HPDE6-E6E7 (cell line): Measurements from ENCODE around the gene CYLD.

Source experiments
- DNase-seq: peaks from one replicate; pipeline ENCODE4 v3.0.0; 2011; ENCODE audit warnings: missing footprints; ENCODE audit errors: extremely low spot score

The CYLD gene

DNA sequence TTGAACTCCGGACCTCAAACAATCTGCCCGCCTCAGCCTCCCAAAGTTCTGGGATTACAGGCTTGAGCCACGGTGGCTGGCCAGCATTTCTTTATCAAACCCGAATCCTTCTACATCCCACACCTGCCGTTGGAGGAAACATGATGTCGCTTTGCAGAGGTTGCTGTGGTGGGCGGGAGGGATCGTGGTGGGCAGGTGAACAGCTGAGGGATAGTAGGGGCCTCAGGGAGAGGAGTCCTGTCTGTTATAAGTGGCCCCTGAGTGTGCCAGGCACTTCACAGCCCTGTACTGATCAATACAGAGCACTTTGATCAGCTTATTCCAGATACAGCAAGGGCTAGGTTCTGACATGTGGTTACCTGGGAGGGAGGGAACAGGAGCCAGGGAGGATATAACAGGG is 76.5 kb downstream of the CYLD start:
- DNase-seq, result no peak

DNA sequence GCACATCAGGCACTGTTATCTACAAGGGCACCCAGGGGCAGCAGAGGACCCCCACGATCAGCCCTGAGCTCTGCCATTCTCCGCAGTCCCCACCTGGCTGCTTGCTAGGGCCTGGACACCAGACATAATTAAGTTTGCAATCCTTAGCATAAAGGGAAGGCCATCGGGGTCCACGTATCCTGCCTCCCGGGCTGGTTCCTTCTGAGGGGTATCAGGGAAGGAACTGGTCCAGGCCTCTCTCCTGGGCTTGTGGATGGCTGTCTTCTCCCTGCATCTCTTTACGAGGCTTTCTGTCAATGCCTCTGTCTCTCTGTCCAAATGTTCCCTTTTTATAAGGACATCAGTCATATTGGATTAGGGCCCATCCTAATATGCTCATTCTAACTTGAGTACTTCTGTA is 77.8 kb downstream of the CYLD start:
- no peak for DNase-seq

DNA sequence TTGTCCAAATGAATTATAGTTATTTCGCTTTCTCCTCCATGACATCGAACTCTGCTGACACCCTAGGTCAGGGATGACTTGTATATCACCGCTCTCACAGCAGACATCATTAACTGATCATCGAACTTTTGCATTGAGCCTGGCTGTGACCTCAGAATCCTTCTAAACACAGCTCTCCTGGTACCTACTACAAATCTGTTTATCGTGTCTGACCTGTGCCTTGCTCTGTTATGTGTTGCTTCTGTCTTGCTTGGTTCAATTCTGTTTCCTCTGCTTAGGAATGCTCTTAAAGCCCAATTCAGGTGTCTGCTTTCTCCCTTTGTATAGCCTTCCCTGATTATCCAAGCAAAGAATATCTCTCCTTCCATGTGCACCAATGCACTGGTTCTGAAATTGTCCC is 78.3 kb downstream of the CYLD start:
- DNase-seq, result no peak

DNA sequence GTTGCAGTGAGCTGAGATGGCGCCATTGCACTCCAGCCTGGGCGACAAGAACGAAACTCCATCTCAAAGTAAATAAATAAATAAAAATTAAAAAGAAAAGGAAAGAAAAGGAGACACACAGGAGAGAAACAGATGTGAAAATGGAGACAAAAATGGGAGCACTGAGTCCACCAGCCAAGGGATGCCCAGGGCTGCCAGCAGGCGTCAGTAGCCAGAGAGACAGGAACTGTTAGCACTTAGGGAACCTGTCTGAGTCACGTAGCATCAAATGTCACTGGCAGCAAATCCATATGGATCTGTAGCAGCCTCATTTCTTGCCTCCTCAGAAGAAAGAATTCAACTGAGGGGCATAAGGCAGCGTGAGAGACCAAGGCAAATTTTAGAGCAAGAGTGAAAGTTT is 79.7 kb downstream of the CYLD start:
- no peak for DNase-seq

DNA sequence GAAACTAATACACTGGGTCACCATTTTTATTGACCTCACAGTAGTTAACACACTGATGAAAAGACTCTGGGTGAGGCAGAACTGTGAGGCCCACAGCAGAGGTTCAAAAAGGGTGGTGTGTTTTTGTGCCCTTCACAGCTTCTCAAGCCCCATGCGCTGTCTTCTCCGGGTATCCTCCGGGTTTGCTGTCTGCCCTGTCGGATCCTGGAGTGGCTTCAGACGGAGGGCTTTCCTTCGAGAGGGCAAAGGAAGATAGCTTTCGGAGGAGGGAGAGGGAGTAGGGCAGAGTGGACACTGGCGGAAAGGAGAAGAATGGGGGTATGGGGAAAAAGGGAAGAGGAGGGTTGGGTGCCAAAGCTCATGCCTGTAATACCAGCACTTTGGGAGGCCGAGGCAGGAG is 80.8 kb downstream of the CYLD start:
- no peak for DNase-seq

DNA sequence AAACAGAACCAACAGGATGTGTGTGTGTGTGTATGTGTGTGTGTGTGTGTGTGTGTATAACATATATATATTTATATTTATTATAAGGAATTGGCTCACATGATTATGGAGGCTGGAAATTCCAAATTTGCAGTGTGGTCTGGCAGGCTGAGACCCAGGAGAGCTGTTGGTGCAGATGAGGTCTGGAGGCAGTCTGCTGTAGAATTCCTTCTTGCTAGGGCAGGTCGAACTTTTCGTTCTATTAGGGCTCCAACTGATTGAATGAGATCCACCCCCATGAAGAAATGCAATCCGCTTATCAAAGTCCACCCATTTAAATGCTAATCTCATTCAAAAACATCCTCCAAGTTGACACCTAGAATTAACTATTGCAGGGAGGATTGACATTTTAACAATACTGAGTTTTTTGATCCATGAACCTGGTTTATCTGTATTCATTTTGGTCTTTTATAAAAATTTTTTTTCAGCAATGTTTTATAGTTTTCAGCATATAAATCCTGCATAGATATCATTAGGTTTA is 85.0 kb downstream of the CYLD start:
- no peak for DNase-seq

DNA sequence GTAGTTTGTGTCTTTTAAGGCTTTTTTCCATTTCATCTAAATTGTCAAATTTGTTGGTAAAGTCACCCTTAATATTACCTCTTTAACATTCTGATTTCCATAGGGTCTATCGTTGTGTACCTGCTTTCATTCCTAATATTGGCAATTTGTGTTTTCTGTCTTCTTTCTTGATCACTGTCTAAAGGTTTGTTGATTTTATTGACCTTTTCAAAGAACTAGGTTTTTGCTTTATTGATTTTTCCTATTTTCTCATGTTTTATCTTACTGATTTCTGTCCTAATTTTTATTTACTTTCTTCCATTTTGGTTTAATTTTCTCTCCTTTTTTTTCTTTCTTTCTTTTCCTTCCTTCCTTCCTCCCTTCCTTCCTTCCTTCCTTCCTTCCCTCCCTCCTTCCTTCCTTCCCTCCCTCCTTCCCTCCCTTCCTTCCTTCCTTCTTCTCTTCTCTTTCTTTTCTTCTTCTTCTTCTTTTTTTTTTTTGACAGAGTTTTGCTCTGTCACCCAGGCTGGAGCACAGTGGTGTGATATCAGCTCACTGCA is 86.3 kb downstream of the CYLD start:
- DNase-seq, result no peak

DNA sequence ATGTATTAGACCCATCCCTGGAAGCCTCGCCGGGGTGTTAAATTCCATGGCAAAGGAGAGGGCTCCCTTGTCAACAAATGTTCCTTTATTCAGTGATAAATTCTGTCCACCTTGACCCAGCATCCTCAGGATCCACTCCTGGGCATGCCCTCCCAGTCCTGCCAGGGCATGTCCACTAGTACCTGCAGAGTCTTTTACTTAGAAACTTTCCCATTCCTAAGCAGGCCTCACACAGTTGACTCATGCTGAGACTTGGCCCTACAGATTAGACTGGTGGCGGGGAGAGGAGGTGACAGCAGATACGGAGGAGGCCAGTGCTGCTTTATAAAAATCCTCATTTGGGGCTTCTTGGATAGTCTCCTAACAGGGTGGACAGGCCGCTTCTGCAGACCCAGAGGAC is 88.8 kb downstream of the CYLD start:
- peak; percentile 77 for DNase-seq

DNA sequence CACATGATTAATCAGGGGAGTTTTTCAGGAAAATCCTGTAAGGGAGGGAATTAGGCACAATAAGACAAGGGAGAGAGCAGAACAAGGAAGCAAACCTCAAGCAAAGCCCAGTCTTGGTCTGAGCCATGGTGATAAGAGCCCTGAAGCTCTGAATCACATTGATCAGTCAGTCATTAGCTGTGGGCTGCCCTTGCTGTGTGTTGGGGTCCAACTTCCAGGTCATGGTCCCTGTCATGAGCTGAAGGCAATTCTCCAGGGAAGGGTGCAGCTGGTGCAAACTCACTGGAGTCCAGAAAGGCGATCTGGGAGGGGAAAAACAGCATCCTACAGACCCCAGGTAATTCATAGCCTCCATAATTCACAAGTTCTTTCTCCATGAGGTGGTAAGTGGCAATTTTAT is 89.9 kb downstream of the CYLD start:
- DNase-seq, result no peak

DNA sequence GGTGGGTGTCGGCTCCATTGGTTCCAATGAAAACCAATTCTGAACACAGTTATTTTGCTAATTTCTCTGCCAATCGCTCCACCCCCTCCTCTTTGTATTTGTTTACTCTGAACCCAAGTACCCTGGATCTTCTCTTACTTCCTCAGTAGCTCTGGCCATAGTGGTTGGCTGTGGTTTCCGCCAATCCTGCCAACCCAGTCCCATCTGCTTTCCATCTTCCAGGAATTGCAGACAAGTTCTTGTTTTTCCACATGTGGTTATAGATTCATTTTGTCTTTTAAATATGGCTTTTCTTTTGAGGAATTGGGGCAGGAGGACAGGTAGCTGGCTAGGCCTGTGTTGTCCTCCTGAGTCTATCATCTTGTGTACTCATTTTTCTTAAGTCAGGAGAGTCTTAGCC is 92.0 kb downstream of the CYLD start:
- no peak for DNase-seq

DNA sequence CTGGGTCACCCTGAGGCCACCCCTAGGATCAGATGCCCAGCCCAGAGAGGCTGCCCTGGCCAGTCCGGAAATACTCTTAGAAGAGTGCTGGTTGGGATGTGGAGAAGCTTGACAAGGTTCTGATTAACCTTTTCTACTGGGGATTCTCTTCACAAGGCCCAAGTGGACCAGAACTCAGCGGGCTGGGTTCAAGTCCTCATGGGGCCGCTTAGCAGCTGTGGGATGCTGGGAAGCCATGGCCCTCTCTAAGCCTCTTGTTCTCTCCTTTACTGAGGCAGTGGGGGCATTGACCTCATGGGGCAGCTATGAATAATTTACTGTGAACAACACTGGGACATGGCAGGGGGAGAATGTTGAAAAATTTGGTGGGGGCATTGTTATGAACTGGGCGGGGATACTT is 92.8 kb downstream of the CYLD start:
- DNase-seq, result no peak

DNA sequence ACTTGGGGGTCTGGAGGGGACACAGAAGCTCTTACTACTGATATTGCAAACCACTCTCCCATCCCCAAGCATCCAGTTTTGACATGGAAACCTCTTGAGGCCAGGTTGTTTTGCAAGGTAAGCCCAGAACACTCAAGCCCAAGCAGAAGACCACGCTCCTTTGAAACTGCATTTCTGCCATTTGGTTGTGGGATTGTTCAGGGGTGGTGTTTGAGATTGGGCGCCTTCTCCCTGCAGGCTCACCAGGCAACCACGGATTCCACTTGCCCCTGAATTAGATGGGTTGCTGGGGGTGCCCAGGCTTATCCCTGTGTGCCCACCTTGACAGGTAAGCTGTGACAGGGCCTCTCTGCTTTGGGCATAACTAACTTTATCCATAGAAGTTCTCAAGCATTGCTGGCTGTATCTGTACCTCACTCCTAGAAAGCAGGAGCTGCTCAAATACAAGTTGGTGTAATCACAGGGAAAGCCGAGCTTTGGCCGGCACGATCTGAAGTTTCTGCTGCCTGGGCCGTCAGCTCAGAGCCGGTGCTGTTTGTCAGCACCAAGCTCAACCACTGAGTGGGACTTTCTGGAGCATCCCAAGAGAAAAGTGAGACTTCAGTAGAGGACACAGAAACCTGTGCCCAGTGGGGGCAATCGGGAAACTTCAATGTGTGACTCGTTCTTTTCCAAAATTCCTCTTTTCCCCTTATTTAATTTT is 93.6 kb downstream of the CYLD start:
- DNase-seq, result no peak

DNA sequence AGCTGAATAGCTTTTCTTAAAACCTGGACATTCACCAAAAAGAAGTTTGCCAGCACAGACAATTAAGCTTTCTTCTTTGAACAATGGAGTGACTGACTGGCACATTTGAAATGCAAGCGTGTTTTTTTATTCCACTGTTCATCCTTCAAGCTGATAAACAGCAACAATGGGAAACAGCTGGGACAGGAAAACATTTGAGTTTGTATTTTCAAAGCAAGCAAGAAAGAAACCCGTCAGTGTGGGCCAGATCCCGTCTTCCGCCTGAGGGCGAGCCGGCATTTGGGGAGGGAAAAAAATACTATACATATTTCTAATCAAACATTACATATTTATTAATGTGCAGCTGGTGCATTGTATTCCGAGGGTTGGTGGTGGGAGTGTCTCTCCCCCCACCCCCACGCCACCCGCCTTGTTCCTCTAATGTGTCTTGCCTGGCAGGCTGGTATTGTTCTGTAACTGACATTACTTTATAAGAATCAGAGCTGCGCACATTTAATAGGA is 94.3 kb downstream of the CYLD start:
- no peak for DNase-seq

DNA sequence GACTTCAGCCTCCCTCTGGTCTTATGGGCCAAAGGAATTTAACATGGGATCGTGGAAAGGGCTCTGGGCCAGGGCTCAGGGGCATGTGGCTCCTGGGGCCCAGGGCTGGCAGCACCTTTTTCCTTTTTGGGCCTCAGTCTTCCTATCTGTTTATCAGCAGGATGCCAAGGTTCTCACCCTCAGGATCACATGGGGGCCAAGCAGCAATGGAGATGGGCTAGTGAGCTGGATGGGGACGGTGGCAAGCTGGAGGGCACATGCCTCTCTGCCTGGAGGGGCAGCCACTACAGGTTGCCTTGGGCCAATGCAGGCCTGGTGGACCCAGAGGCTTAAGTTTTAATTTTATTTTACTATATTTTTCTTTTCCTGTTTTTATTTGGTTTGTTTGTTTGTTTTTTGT is 95.4 kb downstream of the CYLD start:
- DNase-seq, result no peak

DNA sequence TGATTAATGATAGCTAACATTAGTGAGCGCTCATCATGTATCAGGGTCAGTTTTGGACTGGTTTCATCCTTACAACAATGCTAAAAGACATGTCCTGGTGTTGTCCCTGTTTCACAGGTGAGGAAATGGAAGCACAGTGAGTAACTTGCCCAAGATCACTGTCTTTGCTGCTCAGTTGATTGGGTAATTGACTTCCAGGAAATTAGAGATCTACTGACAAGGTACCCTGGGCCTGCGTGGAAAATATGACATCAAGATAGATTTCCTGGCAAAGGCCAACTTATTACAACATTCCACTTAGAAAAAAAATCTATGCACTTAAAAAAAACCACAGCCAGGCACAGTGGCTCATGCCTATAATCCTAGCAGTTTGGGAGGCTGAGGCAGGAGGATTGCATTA is 96.3 kb downstream of the CYLD start:
- no peak for DNase-seq

DNA sequence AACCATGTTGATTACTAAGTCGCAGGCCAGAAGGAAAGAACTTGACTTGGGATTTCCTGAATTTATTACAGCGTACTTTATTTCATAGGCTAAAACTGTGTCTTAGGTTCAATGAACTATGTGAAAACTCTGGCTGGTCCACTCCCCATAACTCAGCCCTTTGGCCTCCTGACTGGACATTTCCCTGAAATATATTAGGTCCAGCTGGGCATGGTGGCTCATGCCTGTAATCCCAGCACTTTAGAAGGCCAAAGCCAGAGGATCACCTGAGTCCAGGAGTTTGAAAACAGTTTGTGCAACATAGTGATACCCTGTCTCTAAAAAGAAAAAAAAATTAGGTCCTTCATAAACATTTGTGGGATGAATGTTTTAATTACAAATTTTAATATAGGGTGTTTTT is 97.0 kb downstream of the CYLD start:
- no peak for DNase-seq

DNA sequence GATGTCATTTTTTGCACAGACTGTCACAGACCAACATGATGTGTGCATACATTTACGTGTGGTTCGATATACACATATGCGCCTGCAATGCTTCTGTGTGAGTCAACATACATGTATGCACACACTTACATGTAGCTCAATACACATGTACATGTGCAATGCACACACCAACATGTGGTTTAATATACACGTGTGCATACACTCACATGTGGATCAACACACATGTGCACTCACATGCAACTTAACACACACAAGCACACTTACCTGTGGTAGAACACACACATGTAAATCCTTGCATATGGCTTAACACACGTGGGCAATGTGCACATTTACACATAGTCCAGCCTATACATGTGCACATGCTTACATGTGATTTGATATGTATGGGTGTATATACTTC is 97.5 kb downstream of the CYLD start:
- DNase-seq, result no peak

DNA sequence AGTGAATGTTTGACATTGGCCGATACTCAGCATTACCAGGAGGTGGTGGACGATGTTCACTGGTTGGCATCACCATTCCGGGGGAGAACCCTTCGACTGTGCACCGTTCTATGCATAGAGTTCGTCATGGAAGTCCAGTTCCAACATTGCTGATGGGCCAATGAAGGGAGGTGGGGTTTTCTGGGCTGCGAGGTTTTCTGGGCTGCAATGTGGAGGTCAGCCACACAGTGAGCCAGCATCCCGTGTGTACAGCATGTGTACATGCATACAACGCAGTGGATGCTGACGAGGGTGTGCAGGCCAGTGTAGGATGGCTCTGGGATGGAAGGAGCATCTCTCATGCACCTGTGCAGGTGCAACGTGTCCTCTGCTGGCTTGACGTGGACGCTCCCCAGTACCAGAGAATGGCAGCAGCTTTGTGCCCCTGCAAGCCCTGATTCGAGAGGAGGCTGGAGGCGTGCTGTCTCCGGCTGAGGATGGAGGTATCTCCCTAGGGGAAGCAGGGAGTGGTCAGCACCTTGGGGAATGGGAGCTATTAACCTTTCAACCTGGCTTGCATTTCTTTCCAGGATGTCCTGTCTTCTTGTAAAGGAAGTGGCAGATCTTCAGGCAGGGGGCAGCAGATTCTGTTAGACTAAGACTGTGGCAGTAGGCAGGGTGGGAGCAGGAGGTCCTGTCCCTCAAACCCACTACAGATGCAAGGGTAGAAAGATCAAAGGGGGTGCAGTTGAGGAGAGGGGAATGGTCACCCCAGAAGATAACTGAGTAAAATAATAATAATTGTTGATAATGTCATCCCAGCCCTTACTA is 98.2 kb downstream of the CYLD start:
- no peak for DNase-seq

DNA sequence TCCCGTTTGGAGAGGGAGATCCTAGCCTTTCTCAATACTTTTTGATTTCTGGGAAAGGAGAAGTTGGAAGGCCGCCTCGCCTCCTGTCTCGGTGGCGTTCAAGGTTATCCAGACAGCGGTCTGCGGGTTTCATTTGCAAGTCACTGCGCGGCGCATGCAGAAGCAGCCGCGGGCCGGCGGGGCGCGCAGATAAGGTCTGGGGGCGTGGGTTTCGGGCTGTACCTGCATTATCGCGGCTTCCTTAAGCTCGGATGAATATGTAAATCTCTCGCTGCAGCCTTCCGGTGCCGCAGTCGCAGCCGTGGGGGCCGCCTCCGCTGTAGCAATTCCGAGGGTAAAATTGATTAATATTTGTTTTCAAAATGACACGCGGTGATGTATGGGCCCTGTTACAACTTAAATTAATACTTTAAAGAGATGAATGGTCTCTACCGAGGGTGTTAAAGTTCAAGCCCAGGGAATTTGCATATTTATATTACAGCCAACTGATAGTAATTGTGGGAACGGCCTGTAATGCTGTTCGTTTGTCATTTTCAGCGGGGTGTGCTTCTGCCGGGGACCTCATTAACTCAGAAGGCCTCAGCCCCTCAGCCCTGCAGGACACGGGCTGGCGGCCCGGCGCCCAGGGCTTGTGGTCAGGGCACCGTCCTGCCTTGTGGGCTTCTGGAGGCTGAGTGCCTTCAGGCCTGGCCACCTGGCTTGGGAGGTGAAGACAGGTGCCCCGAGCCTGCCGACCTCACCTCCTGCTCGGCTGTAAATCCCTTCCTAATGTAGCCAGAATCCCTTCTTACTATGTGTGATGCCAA is 99.4 kb downstream of the CYLD start:
- no peak for DNase-seq

DNA sequence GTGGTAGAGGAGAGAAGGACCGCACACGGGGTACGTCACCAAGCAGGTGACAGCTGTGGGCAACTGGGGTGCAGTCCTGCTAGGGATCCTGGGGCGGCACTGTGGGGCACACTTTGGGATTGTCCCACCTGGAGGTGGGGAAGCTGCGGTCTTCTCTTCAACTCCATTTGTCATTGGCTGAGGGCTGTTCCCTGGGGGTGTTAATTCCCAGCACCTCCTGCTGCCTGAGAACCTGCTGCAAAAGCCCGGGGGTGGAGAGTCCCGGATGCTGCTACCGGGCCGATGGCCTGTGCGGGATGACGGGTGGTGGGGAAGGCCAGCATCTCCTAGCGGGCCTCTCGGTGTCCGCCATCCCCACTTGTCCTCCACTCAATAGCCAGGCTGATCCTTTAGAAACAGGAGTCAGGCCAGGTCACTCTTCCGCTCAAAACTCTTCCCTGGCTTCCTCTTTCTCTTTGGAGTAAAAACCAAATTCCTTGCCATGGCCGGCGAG is 100.2 kb downstream of the CYLD start:
- DNase-seq, result no peak

DNA sequence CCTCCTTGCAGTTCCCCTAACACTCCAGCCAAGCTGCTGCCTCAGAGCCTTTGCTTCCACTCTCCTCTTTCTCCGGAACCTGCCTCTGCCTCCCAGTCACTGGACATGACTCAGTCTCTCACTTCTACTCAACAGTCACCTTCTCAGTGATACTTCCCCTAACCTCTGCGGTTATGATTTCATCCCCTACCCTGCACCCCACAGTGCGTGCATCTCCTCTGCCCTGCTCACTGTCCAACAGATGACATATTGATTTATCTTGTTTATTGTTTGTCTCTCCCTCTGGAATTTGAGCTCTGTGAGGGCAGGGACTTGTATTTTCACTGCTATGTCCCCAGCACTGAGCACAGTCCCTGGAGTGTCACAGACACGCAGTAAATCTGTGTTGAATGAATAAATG is 100.7 kb downstream of the CYLD start:
- no peak for DNase-seq

DNA sequence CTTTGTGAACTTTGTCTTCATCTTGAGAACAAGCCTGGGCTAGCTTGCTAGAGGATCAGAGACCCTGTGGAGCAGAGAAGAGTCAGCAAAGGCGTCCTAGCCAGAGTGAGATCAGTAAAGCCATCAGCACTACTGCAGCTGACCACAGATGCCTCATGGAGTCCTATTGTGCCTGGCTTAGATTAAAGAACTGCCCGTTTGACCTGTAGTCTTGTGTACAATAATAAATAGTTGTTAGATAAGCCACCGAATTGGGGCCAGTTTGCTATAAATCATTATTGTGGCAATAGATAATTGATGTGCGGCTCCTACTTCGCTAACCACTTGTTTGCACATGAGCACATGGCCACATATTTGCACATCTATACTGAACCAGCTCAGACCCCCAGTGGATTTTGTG is 103.0 kb downstream of the CYLD start:
- DNase-seq, result no peak
